Measurements from ENCODE around the gene VPS26C.
A peak's percentile ranks its signal among the peaks of the same experiment; 100 is the strongest.
"Not testable (repeated sequence)": the region's sequence is repeated elsewhere in the genome, so short reads cannot be mapped to it uniquely, and the experiment has no call there.

VPS26C gene

DNA sequence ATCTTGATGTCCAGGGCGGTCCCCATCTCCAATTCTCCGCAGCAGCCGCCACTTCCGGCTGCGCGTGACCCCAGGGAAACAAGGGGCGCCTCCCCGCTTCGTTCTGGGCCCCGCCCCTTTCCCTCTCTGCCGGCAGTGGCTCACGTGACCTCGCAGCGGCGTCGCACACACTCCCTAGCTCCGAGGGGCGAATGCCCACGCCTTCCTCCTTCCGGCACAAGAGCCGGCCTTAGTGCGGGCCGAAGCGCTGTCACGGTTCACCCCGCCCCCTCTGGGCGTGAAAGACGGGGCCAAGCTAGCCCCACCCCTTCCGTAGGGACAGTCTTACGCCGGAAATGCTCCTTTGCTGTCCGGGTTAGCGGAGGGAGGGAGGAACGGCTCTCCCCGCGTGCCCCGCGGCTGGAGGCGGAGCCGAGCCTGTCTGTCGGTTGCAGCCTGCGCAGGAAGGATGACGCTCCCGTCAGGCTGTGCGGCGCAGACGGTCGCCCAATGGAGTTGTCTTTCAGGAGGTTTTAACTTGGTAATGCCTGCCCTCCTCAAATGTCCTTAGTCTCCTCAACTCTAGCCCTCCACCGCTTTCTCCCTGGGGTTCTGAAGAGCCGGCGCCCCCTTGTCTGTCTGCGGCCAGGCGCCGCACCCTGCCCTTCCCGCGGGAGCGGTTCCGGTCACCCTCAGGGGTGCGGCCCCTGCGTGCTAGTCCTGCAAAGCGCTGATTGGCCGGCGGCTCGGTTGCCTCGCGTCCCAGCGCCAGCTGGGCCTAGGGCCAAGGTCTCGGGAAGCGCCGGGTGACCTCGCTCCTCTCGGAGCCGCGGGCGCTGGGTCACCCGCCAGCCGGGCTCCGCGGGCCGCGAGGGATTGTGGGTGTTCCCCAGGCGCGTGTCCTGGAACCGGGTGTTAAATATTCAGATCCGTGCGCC is at the start of gene VPS26C:
Gene VPS26C, minus strand, starts transcription at position 66 of the 917 bp plus-strand sequence. Its CDS starts 40 bp downstream, at position 26.
- intact Hi-C loops (cut with DNase I): loop anchor here (1.0 to 10.0 kb wide), 5 partner anchors 45 to 295 kb away; partner anchors contain the start of genes DYRK1A, PIGP and TTC3
- peak; percentile 93 to 100 (median 98) for DNase-seq

DNA sequence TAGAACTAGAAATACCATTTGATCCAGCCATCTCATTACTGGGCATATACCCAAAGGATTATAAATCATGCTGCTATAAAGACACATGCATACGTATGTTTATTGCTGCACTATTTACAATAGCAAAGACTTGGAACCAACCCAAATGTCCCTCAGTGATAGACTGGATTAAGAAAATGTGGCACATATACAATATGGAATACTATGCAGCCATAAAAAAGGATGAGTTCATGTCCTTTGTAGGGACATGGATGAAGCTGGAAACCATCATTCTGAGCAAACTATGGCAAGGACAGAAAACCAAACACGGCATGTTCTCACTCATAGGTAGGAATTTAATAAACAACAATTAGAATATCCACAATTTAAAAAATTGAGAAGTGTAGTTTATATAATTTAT is 48.9 kb upstream of the VPS26C start:
- DNase-seq; intact Hi-C loops (cut with DNase I): not testable (repeated sequence)

DNA sequence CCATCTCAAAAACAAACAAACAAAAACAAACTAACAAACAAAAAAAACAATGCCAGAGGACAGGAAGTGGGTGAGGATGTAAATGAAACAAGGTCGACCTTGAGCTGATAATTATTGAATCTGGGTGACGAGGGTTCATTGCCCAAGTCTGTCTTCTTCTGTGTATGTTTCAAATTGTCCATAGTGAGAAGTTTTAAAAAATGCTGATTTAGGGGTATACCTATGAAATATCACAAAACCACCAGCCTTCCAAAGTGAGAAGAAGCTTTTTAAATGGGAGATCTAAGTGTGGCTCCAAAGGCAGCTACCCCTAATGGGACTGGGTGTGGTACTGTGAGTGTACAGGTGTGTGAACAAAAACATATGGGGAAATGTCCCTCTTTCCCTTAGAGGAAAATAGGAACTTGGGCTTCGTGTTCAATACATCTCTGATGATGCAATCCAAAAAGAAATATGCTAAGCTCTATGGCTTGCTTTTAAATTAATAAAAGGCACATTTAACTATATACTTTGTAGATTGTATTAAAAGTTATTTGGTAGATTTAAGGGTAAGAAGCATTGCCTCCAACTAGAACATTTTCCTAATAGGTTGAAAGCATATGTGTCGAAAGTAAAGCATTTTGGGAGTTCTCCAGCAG is 33.1 kb upstream of the VPS26C start:
- no peak for DNase-seq
- intact Hi-C loops (cut with DNase I): no loop called here

DNA sequence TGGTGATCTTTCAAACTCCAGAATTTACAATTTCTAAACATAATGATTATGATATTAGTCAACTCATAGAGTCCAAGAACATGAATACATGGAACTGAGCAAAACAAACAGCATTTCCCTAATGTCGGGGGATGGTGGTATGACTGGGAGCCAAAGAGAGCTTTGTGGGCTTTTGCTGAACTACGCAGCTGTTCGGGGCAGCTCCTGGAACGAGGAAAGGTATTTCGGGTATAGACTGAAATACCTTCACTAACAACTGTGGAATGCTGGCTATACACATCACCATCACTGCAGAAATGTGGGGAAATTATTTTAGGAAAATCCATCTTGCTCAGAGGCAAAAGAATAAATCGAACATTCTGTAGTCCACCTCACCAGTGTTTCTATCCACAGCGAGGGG is 30.2 kb upstream of the VPS26C start:
- DNase-seq: no peak

DNA sequence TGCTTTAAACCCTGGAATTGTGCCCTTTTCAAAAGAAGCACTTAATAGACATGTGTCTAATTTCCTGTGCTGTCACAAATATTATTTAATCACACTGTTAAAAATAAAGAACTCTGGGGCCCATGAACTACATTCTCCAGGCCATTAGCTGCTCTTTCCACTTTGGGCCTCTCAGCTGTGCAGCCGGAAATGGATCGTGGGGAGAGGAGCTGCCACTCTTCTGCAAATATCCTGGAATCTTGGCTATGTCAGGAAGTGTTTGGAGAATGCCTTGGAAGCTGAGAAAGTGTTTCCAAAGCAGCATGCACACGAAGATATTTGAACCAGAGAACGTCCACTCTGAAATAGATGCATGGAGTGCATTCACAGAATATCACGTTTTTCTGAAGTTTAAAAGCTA is 27.5 kb upstream of the VPS26C start:
- intact Hi-C loops (cut with DNase I): no loop called here
- no peak for DNase-seq

More for the DNA sequence above, 30.2 kb upstream of the VPS26C start:
- intact Hi-C loops (cut with DNase I): no loop called here

DNA sequence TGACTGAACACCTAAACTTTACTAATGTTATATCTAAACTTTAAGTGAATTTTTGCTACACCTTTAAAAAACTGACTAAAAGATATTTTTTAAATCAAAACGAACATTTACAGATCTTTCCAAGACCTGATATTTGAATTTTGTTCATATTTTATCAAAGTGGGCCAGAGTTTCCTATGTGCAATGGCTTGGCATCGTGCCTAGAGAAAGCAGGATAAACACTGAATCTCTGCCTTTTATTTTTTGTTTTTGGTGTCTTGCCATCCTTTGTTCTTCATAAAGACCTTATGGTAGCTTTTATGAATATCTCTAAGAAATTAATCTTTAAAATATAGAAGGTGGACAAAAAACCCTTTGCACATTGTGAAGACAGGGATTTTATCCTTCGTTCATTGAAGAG is 25.8 kb upstream of the VPS26C start:
- DNase-seq: no peak
- intact Hi-C loops (cut with DNase I): no loop called here

DNA sequence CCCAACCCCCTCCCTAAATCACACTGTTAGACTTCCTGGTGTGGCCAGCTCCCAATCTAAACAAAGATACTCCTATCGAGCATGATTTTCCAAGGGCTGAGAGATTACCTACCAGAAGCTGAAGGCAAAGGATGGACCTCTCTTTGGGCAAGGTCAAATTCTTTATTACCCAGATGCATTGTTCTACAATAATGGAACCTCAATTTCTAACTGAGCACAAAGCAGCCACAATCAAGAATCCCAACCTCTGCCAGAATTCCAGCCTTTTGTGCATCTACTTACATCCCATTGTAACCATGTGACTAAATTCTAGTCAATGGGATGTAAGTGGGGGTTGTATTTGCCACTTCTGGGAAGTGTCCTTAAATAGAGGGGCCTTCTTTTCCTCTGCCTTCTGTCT is 24.9 kb upstream of the VPS26C start:
- intact Hi-C loops (cut with DNase I): no loop called here

DNA sequence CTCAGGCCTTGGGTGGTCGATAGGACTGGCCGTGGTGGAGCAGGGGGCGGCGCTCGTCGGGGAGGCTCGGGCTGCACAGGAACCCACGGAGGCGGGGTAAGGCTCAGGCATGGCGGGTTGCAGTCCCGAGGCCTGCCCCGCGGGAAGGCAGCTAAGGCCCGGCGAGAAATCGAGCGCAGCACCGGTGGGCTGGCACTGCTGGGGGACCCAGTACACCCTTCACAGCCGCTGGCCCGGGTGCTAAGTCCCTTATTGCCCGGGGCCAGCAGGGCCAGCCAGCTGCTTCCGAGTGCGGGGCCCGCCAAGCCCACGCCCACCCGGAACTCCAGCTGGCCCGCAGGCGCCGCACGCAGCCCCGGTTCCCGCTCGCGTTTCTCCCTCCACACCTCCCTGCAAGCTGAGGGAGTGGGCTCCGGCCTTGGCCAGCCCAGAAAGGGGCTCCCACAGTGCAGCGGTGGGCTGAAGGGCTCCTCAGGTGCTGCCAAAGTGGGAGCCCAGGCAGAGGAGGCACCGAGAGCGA is 16.1 kb upstream of the VPS26C start:
- DNase-seq; intact Hi-C loops (cut with DNase I): not testable (repeated sequence)

More for the DNA sequence above, 24.9 kb upstream of the VPS26C start:
- DNase-seq: no peak

DNA sequence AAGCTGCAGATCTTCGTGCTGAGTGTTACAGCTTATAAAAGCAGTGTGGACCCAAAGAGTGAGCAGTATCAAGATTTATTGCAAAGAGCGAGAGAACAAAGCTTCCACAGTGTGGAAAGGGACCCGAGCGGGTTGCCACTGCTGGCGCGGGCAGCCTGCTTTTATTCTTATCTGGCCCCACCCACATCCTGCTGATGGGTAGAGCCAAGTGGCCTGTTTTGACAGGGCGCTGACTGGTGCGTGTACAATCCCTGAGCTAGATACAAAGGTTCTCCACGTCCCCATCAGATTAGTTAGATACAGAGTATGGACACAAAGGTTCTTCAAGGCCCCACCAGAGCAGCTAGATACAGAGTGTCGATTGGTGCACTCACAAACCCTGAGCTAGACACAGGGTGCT is 15.5 kb upstream of the VPS26C start:
- intact Hi-C loops (cut with DNase I); DNase-seq: not testable (repeated sequence)

DNA sequence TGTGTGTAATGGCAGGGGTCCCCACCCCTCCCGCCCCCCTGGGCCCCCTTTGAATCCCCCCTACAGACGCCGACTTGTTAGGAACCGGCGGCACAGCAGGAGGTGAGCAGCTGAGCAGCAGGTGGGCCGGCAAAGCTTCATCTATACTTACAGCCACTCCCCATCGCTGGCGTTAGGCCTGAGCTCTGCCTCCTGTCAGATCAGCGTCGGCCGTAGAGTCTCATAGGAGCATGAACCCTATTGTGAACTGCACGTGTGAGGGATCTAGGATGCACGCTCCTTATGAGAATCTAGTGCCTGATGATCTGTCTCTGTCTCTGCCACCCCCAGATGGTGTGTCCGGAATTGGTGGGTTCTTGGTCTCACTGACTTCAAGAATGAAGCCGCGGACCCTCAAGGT is 14.9 kb upstream of the VPS26C start:
- no peak for DNase-seq
- intact Hi-C loops (cut with DNase I): no loop called here

DNA sequence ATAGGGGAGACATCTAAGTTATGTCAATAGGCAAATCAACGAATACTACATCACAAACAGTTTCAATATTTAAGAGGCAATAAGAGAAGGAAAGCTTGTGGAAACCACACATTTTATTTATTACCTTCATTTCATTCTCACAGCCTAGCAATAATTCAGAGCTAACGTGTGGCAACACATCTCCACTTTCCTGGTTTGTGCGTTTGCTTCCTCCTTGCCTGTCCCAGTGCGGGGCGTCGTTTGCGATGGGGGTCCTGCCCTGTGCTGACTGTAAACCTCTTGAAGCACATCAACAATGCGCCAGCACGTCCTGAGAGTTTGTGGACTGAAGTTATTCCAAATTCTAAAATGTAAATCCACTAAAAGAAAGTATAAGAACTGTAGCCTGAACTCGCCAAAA is 14.4 kb upstream of the VPS26C start:
- DNase-seq: no peak
- intact Hi-C loops (cut with DNase I): no loop called here

DNA sequence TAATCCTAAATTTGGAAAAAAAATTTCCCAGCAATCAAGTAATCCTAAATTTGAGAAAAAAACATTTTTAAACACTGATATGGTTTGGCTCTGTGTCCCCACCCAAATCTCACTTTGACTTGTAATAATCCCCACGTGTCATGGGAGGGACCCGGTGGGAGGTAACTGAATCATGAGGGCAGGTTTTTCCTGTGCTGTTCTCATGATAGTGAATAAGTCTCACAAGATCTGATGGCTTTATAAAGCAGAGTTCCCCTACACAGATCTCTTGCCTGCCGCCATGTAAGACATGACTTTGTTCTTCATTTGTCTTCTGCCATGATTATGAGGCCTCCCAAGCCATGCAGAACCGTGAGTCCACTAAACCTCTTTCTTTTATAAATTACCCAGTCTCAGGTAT is 12.1 kb upstream of the VPS26C start:
- intact Hi-C loops (cut with DNase I); DNase-seq: not testable (repeated sequence)

DNA sequence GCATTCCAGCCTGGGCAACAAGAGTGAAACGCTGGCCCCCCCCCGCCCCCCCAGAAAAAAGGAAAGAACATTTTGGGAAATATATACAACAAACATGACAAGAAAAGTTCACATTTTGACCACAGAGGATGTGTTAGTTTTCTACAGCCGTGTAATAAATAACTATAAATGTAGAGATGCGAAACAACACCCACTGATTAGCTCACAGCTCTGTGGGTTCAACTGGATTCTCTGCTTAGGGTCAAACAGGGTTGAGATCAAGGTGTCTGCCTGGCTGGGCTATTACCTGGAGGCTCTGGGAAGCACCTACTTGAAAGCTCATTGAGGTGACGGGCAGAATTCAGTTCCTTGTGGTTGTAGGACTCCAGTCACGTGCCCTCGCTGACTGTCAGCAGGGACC is 11.1 kb upstream of the VPS26C start:
- intact Hi-C loops (cut with DNase I): no loop called here
- DNase-seq: no peak

DNA sequence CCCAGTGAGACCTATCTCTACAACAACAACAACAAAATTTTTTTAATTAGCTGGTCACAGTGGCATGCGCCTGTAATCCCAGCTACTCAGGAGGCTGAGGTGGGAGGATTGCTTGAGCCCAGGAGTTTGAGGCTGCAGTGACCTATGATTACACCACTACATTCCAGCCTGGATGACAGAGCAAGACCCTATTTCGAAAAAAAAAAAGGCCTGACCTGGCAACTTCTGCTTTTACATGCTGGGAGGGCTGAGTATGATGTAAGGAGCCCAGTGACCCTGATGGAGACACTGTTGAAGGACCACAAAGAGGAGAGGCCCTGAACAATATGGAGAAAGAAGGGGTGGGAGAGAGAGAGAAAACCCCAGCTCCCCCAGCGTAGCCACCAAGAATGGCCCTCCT is 9.2 kb upstream of the VPS26C start:
- intact Hi-C loops (cut with DNase I): no loop called here
- no peak for DNase-seq

DNA sequence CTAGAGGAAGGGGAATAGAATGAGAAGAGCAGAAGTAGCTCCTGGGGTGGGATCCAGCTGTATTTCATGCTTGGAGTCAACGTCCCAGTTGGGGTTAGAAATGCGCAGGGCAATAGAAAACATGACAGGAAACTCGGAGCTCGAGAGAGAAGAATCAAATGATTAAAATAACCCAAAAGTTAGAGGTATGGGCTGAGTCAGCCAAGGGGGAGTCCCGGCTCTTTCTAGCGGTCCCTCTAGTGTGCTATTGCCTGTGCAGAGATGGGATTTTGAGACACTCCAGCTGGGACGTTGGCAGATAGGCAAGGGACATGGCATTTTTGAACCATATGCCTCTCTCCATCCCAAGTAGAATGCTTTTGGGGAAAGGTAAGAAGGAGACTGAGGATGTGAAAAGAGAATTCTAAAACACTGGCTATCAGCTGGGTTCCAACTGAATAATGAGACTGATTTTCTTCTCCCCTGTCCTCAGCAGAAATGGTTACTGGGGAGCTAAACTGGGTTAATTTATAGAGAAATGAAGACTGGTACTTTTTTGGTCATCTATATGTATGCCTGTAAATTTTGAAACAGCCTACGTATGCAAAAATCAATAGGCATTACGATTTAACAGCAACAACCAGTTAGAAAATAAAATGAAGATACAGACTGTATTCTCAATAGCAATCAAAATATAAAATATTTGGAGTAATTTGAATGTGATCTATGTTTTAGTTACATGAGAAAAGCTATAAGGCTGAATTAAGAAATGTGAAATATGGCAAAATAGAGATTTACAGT is 7.0 kb upstream of the VPS26C start:
- intact Hi-C loops (cut with DNase I): no loop called here

DNA sequence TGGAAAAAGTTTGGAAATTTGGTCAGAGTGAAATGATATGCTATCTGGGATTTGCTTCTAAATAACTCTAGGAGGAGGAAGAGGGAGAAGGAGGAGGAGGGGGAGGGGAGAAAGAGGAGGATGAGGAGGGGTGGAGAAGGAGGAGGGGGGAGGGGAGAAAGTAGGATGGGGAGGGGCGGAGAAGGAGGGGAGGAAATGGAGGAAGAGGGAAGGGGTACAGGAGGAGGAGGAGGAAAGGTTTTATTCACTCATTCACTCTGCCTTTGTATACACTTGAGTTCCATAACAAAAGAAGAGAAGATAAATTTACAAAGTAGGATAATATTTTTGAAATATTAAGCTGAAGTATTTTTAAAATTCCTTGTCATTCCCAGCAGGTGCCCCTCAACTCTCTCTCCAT is 6.3 kb upstream of the VPS26C start:
- intact Hi-C loops (cut with DNase I): no loop called here
- no peak for DNase-seq

More for the DNA sequence above, 7.0 kb upstream of the VPS26C start:
- DNase-seq: no peak

DNA sequence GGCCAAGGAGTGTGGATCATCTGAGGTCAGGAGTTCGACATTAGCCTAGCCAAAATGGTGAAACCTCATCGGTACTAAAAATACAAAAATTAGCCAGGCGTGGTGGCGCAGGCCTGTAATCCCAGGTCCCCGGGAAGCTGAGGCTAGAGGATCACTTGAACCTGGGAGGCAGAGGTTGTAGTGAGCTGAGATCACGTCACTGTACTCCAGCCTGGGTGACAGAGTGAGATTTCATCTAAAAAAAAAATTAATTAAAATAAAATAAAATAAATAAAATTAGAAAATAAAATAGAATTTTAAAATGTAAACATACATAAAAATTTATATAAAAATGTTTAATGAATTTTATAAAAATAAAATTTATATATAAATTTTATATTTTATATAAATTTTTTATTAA is 5.8 kb upstream of the VPS26C start:
- intact Hi-C loops (cut with DNase I): no loop called here
- DNase-seq: no peak

DNA sequence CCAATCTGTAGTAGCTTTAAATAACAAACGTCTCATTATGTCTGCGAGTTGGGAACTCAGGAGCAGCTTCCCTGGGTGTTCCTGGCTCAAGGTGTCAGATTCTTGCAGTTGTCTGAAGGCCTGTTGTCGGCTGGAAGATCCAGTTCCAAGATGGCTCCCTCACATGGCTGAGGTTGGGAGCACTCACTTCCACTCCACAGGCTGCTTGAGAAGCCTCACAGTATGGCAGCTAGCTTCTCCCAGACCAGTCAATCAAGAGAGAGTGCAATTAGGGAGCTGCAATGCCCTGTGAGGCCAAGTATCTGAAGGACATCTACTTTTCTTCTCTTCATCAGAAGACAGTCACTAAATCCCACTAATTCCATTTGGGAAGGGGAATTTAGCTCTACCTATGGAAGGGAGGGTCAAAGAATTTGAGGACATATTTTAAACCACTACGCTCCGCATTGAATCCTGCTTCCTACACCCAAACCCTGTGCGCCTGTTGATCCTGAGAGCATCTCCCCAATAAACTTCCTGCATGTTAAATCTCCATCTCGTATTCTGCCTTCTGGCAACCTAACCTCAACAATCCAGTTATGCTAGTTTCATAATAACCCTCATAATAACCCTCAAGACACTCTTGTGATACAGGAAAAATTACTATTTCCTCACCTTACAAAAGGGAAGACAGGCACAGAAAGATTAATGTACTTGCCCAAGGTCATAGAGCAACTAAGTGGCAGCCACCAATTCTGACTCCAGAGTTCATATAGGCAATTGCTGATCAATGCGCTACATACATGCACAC is 3.6 kb upstream of the VPS26C start:
- intact Hi-C loops (cut with DNase I): no loop called here
- no peak for DNase-seq

DNA sequence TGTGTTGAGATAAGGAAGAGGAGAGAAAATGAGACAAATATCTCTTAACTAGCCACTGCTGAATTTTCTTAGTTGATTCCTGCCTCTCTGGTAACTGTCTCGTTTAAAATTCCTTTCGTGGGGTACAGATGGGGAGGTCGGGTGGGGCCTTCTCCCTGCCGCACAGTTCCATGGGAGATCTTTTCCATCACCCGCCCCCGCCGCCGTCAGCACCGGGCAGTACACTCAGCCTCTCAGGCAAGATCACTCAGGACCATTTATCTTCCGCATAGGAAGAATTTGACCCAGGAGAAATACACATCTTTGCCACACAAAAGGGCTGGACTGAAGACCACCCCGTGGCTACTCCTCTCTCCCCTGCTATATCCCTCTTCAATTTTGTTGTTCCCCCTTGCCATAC is 2.3 kb upstream of the VPS26C start:
- intact Hi-C loops (cut with DNase I): loop anchor here (5.0 to 10.0 kb wide), 4 partner anchors 47 to 293 kb away; partner anchors contain the start of genes PIGP and TTC3
- no peak for DNase-seq

DNA sequence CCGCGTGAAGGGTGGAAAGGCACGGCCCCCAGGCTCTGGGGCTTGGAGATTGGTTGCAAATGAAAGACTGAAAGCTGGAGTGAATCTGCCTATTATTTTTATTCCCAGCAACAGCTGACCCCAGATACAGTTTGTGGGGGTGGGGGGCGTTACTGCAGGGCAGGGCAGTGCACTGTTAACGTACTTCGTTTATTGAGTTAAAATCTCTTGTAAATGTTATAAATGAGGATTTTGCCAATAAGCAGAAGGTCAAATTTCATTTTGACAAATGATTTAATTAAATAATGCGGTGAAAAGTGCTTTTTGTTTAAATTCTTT is 1.0 kb upstream of the VPS26C start:
- intact Hi-C loops (cut with DNase I): loop anchor here (5.0 to 10.0 kb wide), 4 partner anchors 46 to 294 kb away; partner anchors contain the start of genes PIGP and TTC3
- DNase-seq: no peak
